Thyroid gland (tissue), 4 donors: ENCODE results near the gene KIRREL2. TPM values are rescaled to one million over a fixed set of nuclear protein-coding genes. Genes with fewer than 3 reads are reported as not detected.
A peak's percentile ranks its signal among the peaks of the same experiment; 100 is the strongest.

Source experiments
- DNase-seq, 2 donors: peaks; one replicate each; pipeline ENCODE4 v3.0.0-alpha.2; 2019
- H3K27ac ChIP-seq, 3 donors: fragments of 200-600 bp; sonication (generic); 1 replicate in 2 of 3; 2 replicates in 1 of 3; pipeline ENCODE4 v1.5.1; 2016 to 2019; ENCODE audit warnings: mild to moderate bottlenecking in 1 of 3, moderate library complexity in 1 of 3
- H3K27me3 ChIP-seq: fragments of 200-600 bp; sonication (generic); one replicate; pipeline ENCODE4 v1.5.1; 2019
- H3K36me3 ChIP-seq, 2 donors: fragments of 200-600 bp; sonication (generic); one replicate each; pipeline ENCODE4 v1.5.1; 2016 to 2019
- H3K4me1 ChIP-seq, 2 donors: fragments of 200-600 bp; sonication (generic); one replicate each; pipeline ENCODE4 v1.5.1; 2017 to 2019
- H3K4me3 ChIP-seq, 3 donors: fragments of 200-600 bp; sonication (generic); replicated peaks in 1 of 3; 1 replicate in 2 of 3; 2 replicates in 1 of 3; pipeline ENCODE4 v1.5.1; 2016; ENCODE audit warnings: mild to moderate bottlenecking in 1 of 3
- H3K9me3 ChIP-seq: fragments of 200-600 bp; sonication (generic); one replicate; pipeline ENCODE4 v1.5.1; 2017
- POLR2A ChIP-seq, 2 donors: fragments of 450-650 bp; IDR thresholded peaks; one replicate each; pipeline ENCODE4 v1.6.1; 2017; ENCODE audit warnings: antibody characterized with exemption in 2 of 2, mild to moderate bottlenecking in 2 of 2, moderate library complexity in 1 of 2
- WGBS, 2 donors: methylation state at CpG; one replicate each; pipeline ENCODE4 v1.1.5; 2017; 5-methylcytosine and 5-hydroxymethylcytosine counted together
- intact Hi-C: fragments of 100-400 bp; cut with DNase I; formaldehyde crosslinking; loops from one replicate; pipeline ENCODE4 v1.15.1; 2023
- total RNA-seq, 4 donors: library from RNA; depleted of rRNA; stranded (reverse); fragments of >200 nt; gene quantifications; one replicate each; pipeline ENCODE4 v1.2.3, GENCODE V29; 2016
- TF ChIP-seq, protein P1 (sequence below), 6 experiments: fragments of 200-600 bp in 3 of 6; fragments of 450-650 bp in 3 of 6; sonication (generic) in 3 of 6; IDR thresholded peaks; one replicate each; pipeline ENCODE4 v1.5.1; 2016 to 2019; ENCODE audit warnings: antibody characterized with exemption in 6 of 6, mild to moderate bottlenecking in 2 of 6, inconsistent platforms in 1 of 6, moderate library complexity in 1 of 6

Gene KIRREL2
- total RNA-seq, 4 donors from 2014 or later, result 0.20 to 0.33 TPM; not detected in 2

- intact Hi-C loops, result no loop called here
- no peak within 1 kb of the TSS for H3K4me3 ChIP-seq
- H3K4me1 ChIP-seq, result peaks cover 7 to 32% of the 10 kb centered on the region in 2 donors
- DNase-seq, result no peak
- H3K27ac ChIP-seq, result peak within 1 kb of the TSS in 2 of 3 donors; percentile 39 to 85
- H3K36me3 ChIP-seq, result no peaks in the 10 kb centered on the region
- TF ChIP-seq, protein P1, sequence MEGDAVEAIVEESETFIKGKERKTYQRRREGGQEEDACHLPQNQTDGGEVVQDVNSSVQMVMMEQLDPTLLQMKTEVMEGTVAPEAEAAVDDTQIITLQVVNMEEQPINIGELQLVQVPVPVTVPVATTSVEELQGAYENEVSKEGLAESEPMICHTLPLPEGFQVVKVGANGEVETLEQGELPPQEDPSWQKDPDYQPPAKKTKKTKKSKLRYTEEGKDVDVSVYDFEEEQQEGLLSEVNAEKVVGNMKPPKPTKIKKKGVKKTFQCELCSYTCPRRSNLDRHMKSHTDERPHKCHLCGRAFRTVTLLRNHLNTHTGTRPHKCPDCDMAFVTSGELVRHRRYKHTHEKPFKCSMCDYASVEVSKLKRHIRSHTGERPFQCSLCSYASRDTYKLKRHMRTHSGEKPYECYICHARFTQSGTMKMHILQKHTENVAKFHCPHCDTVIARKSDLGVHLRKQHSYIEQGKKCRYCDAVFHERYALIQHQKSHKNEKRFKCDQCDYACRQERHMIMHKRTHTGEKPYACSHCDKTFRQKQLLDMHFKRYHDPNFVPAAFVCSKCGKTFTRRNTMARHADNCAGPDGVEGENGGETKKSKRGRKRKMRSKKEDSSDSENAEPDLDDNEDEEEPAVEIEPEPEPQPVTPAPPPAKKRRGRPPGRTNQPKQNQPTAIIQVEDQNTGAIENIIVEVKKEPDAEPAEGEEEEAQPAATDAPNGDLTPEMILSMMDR (IDR thresholded peaks at IDR 0.05), result no peak
- no peak for TF ChIP-seq POLR2A (IDR thresholded peaks at IDR 0.05)
- WGBS, 2 donors, result 52 to 61% methylated on average over 6 of the region's 6 CpGs
- H3K27me3 ChIP-seq, result no peaks in the 10 kb centered on the region
- no peaks in the 10 kb centered on the region for H3K9me3 ChIP-seq
Measured at GRCh38 chr19:35901854-35902661, 45.3 kb downstream of the KIRREL2 start, which contains the start of gene HCST. Gene HCST (plus strand): TSS chr19:35902529. CDS start chr19:35902594, 65 bp downstream.

DNA sequence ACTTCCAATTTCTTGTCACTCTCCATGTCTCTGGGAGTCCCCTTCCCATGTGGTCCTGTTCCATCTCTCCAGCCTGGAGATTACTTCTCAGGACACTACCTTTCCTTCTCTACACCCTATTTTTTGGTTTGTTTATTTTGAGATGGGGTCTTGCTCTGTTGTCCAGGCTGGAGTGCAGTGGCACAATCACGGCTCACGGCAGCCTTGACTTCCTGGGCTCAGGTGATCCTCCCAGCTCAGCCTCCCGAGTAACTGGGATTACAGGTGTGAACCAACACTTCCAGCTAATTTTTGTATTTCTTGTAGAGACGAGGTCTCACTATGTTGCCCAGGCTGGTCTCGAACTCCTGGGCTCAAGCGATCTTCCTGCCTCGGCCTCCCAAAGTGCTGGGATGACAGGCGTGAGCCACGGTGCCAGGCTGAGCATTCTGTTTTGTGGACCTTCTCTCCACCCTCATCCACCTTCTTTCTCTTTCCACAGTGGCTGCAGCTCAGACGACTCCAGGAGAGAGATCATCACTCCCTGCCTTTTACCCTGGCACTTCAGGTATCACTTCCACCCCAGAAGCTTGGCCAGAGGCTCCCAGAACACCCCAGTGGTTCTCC lies 46.3 kb downstream of the KIRREL2 start:
- 68 to 80% methylated on average over 10 of the region's 10 CpGs for WGBS, 2 donors

GRCh38 chr19:35903550-35904179 lies 47.0 kb downstream of the KIRREL2 start:
- H3K4me3 ChIP-seq, result no peak overlapping the region

More for the DNA sequence above, 46.3 kb downstream of the KIRREL2 start:
- Histone ChIP-seq H3K27ac (peak overlapping the region in 2 of 3 donors; percentile 30 to 39), H3K4me3 (no peak overlapping the region), H3K27me3 (no peaks in the 10 kb centered on the region), H3K4me1 (peaks cover 6 to 27% of the 10 kb centered on the region in 2 donors), H3K36me3 (no peaks in the 10 kb centered on the region), H3K9me3 (no peaks in the 10 kb centered on the region)
- TF ChIP-seq, protein P1 (IDR thresholded peaks at IDR 0.05), result no peak
- no peak for TF ChIP-seq POLR2A (IDR thresholded peaks at IDR 0.05)
- DNase-seq, result no peak
- intact Hi-C loops, result no loop called here

GRCh38 chr19:35904311-35905068 lies 47.8 kb downstream of the KIRREL2 start:
- DNase-seq, result no peak
- TF ChIP-seq POLR2A (IDR thresholded peaks at IDR 0.05), result no peak
- TF ChIP-seq, protein P1 (IDR thresholded peaks at IDR 0.05), result no peak
- no peak overlapping the region for H3K27ac ChIP-seq
- WGBS, 2 donors, result 89% methylated on average over 9 to 10 of the region's 10 CpGs
- no peak overlapping the region for H3K4me3 ChIP-seq
- H3K27me3 ChIP-seq, result no peaks in the 10 kb centered on the region
- H3K9me3 ChIP-seq, result no peaks in the 10 kb centered on the region
- H3K4me1 ChIP-seq, result peaks cover 0 to 21% of the 10 kb centered on the region in 2 donors
- H3K36me3 ChIP-seq, result no peaks in the 10 kb centered on the region
- intact Hi-C loops, result no loop called here

More at GRCh38 chr19:35903550-35904179, 47.0 kb downstream of the KIRREL2 start:
- H3K9me3 ChIP-seq, result no peaks in the 10 kb centered on the region
- H3K36me3 ChIP-seq, result no peaks in the 10 kb centered on the region
- peak; percentile 80 to 81 for DNase-seq
- H3K27me3 ChIP-seq, result no peaks in the 10 kb centered on the region
- TF ChIP-seq, protein P1 (IDR thresholded peaks at IDR 0.05), result no peak
- TF ChIP-seq POLR2A (IDR thresholded peaks at IDR 0.05), result peak in 1 of 2 donors; percentile 19
- H3K27ac ChIP-seq, result peak overlapping the region in 2 of 3 donors; percentile 30 to 39
- peaks cover 0 to 21% of the 10 kb centered on the region in 2 donors for H3K4me1 ChIP-seq
- intact Hi-C loops, result no loop called here
- WGBS, 2 donors, result 1 to 2% methylated on average over 11 to 22 of the region's 24 CpGs
